ENCODE data around the gene DGKB. TPM values are rescaled to one million over a fixed set of nuclear protein-coding genes. Genes with fewer than 3 reads are reported as not detected.

Gene DGKB
- total and polyA plus RNA-seq, 2 of the 8 experiments (the other 6 are each of a cell fraction or from before 2014, with no cell fraction given): 1.9 to 2.6 TPM

GRCh38 chr7:14147532-14147931 is 755.0 kb downstream of the DGKB start:
- no peak overlapping the region for H2BK12ac ChIP-seq (ENCODE audit: low read depth, low read length)
- no peak overlapping the region for H3K18ac ChIP-seq (ENCODE audit: extremely low read depth, low read length)
- no peak overlapping the region for H3K4me3 ChIP-seq (ENCODE audit: extremely low read depth in 1 of 4, insufficient read depth in 2 of 4, low read depth in 3 of 4, low read length in 4 of 4)
- H2BK5ac ChIP-seq (ENCODE audit: low read depth, low read length): no peak overlapping the region
- no peak for TF ChIP-seq HDAC6 (IDR thresholded peaks at IDR 0.05; ENCODE audit: low read depth, low read length)
- TF ChIP-seq MAFK (IDR thresholded peaks at IDR 0.05; ENCODE audit: low read depth, low read length): no peak
- no peak for TF ChIP-seq PHF8 (conservative IDR thresholded peaks at IDR 0.05; ENCODE audit: low read depth, low read length)
- no peak for TF ChIP-seq POLR2AphosphoS5 (IDR thresholded peaks at IDR 0.05; ENCODE audit: low read depth, low read length)
- no peak for TF ChIP-seq SUZ12 (IDR thresholded peaks at IDR 0.05; ENCODE audit: low read length)
- no peaks in the 10 kb centered on the region for H3K23me2 ChIP-seq (ENCODE audit: low read depth, low read length)
- H4K5ac ChIP-seq (ENCODE audit: insufficient read length, low read depth, low read length): no peak overlapping the region
- no peaks in the 10 kb centered on the region for H3K79me1 ChIP-seq (ENCODE audit: low read depth, low read length)
- no peak overlapping the region for H3K56ac ChIP-seq (replicated peaks; ENCODE audit: insufficient read length, low read depth, low read length)
- no peak overlapping the region for H3K9ac ChIP-seq (replicated peaks in 1 of 4; ENCODE audit: extremely low read depth in 1 of 4, low read depth in 3 of 4, low read length in 3 of 4)
- H2AK5ac ChIP-seq (ENCODE audit: low read depth, low read length): no peak overlapping the region
- no peak overlapping the region for H2BK20ac ChIP-seq (ENCODE audit: low read length)
- no peaks in the 10 kb centered on the region for H4K20me1 ChIP-seq (replicated peaks in 1 of 2; ENCODE audit: control insufficient read depth in 1 of 2, insufficient read depth in 2 of 2, low read length in 2 of 2)
- H3K27me3 ChIP-seq (replicated peaks in 1 of 4; ENCODE audit: control insufficient read depth in 3 of 4, extremely low read depth in 1 of 4, insufficient read depth in 3 of 4, low read length in 3 of 4): no peaks in the 10 kb centered on the region
- 0 out of 7 replicates have a peak, but pooled peaks cover 0 to 1% (median 0%) of the 10 kb centered on the region in 4 experiments for H3K4me1 ChIP-seq (replicated peaks in 1 of 4; ENCODE audit: control insufficient read depth in 3 of 4, insufficient read depth in 4 of 4, low read length in 3 of 4)
- no peak overlapping the region for H3K4me2 ChIP-seq (ENCODE audit: insufficient read depth in 1 of 2, low read depth in 2 of 2, low read length in 2 of 2)
- H4K91ac ChIP-seq (replicated peaks; ENCODE audit: insufficient read length, low read length): no peak overlapping the region
- no peaks in the 10 kb centered on the region for H3K9me3 ChIP-seq (ENCODE audit: insufficient read depth in 2 of 2, low read depth in 1 of 2, low read length in 1 of 2)
- H3K36me3 ChIP-seq (ENCODE audit: control insufficient read depth in 2 of 4, insufficient read depth in 4 of 4, low read length in 3 of 4): no peaks in the 10 kb centered on the region
- no peak overlapping the region for H3K4ac ChIP-seq (replicated peaks; ENCODE audit: insufficient read length, low read depth, low read length)
- ChIA-PET CTCF (ENCODE audit: partially characterized antibody) (interaction anchor here (0.8 kb wide), 1 partner anchor 544 kb away, joined by 3 read pairs; no protein-coding TSS in a partner anchor), POLR2A (ENCODE audit: partially characterized antibody) (no interaction called here)
- no peak overlapping the region for H3K14ac ChIP-seq (ENCODE audit: insufficient read length)
- no peaks in the 10 kb centered on the region for H3K79me2 ChIP-seq (ENCODE audit: control insufficient read depth in 1 of 2, insufficient read depth in 2 of 2, low read length in 2 of 2)
- H3K27ac ChIP-seq (ENCODE audit: low read depth, low read length): no peak overlapping the region
- 85% methylated on average over 2 of the region's 2 CpGs; no CpG with 5 or more reads in 1 of the 2 experiments for WGBS, 2 experiments (ENCODE audit: extremely low coverage in 1 of 2, insufficient coverage in 1 of 2, insufficient read length in 1 of 2, insufficient replicate concordance in 2 of 2, low coverage in 1 of 2, low lambda C conversion rate in 2 of 2, missing lambda C conversion rate in 1 of 2)
- H2AFZ ChIP-seq (ENCODE audit: low read length): no peak overlapping the region
- DNase-seq (ENCODE audit: low read depth in 1 of 2, low spot score in 2 of 2) (no peak), FAIRE-seq (no peak)
- no peak overlapping the region for H2BK15ac ChIP-seq (ENCODE audit: low read length)
- H4K8ac ChIP-seq (ENCODE audit: extremely low read depth, insufficient read depth, low read length): no peak overlapping the region
- H3K23ac ChIP-seq (ENCODE audit: insufficient read length): no peak overlapping the region
- no peak overlapping the region for H2BK120ac ChIP-seq (replicated peaks; ENCODE audit: low read depth, low read length)

Measured in H1 (cell line).